WTC11 (cell line): ENCODE data around the gene HDC. TPM values are rescaled to one million over a fixed set of nuclear protein-coding genes. Genes with fewer than 3 reads are reported as not detected.

Experiments used
- ATAC-seq: fragments of 200-7000 bp; cut with Tn5 transposase; 2 replicates; pipeline ENCODE4 v1.10.0; 2021; ENCODE audit warnings: mild to moderate bottlenecking, moderate library complexity
- CTCF ChIA-PET: fragments of 300-600 bp; sonication (Branson Sonifier 250); formaldehyde crosslinking; loops from one replicate; lab custom pipeline; 2021; ENCODE audit warnings: antibody characterized with exemption; lab: Charles Lee
- POLR2A ChIA-PET: fragments of 350-600 bp; sonication (Branson Sonifier 250); formaldehyde crosslinking; loops from one replicate; lab custom pipeline; 2021; ENCODE audit warnings: antibody characterized with exemption; lab: Charles Lee
- DNase-seq: peaks from one replicate; pipeline ENCODE4 v3.0.0; 2021; ENCODE audit warnings: low spot score
- H3K27ac Mint-ChIP-seq: 2 replicates; pipeline ENCODE4 v1.8.0; 2021; ENCODE audit warnings: mixed read lengths
- H3K27me3 Mint-ChIP-seq: 2 replicates; pipeline ENCODE4 v1.8.0; 2021; ENCODE audit warnings: low read depth, mild to moderate bottlenecking, moderate library complexity, mixed read lengths
- H3K36me3 Mint-ChIP-seq: 2 replicates; pipeline ENCODE4 v1.8.0; 2021; ENCODE audit warnings: mixed read lengths
- H3K4me1 Mint-ChIP-seq: 2 replicates; pipeline ENCODE4 v1.8.0; 2022; ENCODE audit warnings: mixed read lengths
- H3K4me3 Mint-ChIP-seq: 2 replicates; pipeline ENCODE4 v1.8.0; 2021; ENCODE audit warnings: mild to moderate bottlenecking, moderate library complexity, mixed read lengths
- H3K9me3 Mint-ChIP-seq: 2 replicates; pipeline ENCODE4 v1.8.0; 2021; ENCODE audit warnings: mixed read lengths
- ATF2 ChIP-seq: sonication (generic); formaldehyde crosslinking; IDR thresholded peaks from 2 replicates; pipeline ENCODE4 v1.8.1; 2022; ENCODE audit warnings: low read depth, missing genetic modification reagents, borderline replicate concordance
- CREB1 ChIP-seq: sonication (generic); formaldehyde crosslinking; IDR thresholded peaks from 2 replicates; pipeline ENCODE4 v1.8.0; 2023; ENCODE audit warnings: mild to moderate bottlenecking, missing genetic modification reagents
- FOXJ3 ChIP-seq: sonication (generic); formaldehyde crosslinking; IDR thresholded peaks from 2 replicates; pipeline ENCODE4 v1.9.0; 2021; ENCODE audit warnings: missing genetic modification reagents, mild to moderate bottlenecking, borderline replicate concordance
- FOXP1 ChIP-seq: sonication (generic); formaldehyde crosslinking; IDR thresholded peaks from 2 replicates; pipeline ENCODE4 v1.8.0; 2022; ENCODE audit warnings: missing genetic modification reagents, mild to moderate bottlenecking, moderate library complexity, borderline replicate concordance
- GRHL2 ChIP-seq: fragments of 250-450 bp; sonication (Bioruptor Pico); IDR thresholded peaks from 2 replicates; pipeline ENCODE4 v1.8.0; 2022; ENCODE audit warnings: mild to moderate bottlenecking, moderate library complexity; ENCODE audit not compliant: insufficient replicate concordance, severe bottlenecking
- GTF2I ChIP-seq: fragments of 250-450 bp; sonication (Bioruptor Pico); conservative IDR thresholded peaks from 2 replicates; pipeline ENCODE4 v1.4.0; 2021; ENCODE audit warnings: mild to moderate bottlenecking
- HMGXB4 ChIP-seq: sonication (generic); formaldehyde crosslinking; IDR thresholded peaks from 2 replicates; pipeline ENCODE4 v1.8.1; 2023; ENCODE audit warnings: mild to moderate bottlenecking, moderate library complexity, missing genetic modification reagents
- MAX ChIP-seq: sonication (generic); formaldehyde crosslinking; IDR thresholded peaks from 2 replicates; pipeline ENCODE4 v1.8.0; 2022; ENCODE audit warnings: mild to moderate bottlenecking, missing genetic modification reagents
- MLX ChIP-seq: sonication (generic); formaldehyde crosslinking; IDR thresholded peaks from 2 replicates; pipeline ENCODE4 v1.8.1; 2023; ENCODE audit warnings: mild to moderate bottlenecking, missing genetic modification reagents, moderate library complexity
- MYBL2 ChIP-seq: sonication (generic); formaldehyde crosslinking; IDR thresholded peaks from 2 replicates; pipeline ENCODE4 v1.8.1; 2023; ENCODE audit warnings: mild to moderate bottlenecking, moderate library complexity, missing genetic modification reagents
- NFE2L1 ChIP-seq: sonication (generic); formaldehyde crosslinking; IDR thresholded peaks from 2 replicates; pipeline ENCODE4 v1.8.1; 2023; ENCODE audit warnings: missing genetic modification reagents
- NR2C2 ChIP-seq: sonication (generic); formaldehyde crosslinking; IDR thresholded peaks from 2 replicates; pipeline ENCODE4 v1.8.0; 2022; ENCODE audit warnings: mild to moderate bottlenecking, missing genetic modification reagents
- PRRX2 ChIP-seq: fragments of 250-450 bp; sonication (Bioruptor Pico); IDR thresholded peaks from 2 replicates; pipeline ENCODE4 v1.8.0; 2021; ENCODE audit warnings: mild to moderate bottlenecking
- USF1 ChIP-seq: sonication (generic); formaldehyde crosslinking; IDR thresholded peaks from 2 replicates; pipeline ENCODE4 v1.8.0; 2022; ENCODE audit warnings: mild to moderate bottlenecking, missing genetic modification reagents
- ZBTB21 ChIP-seq: sonication (generic); formaldehyde crosslinking; IDR thresholded peaks from 2 replicates; pipeline ENCODE4 v1.8.1; 2023; ENCODE audit warnings: mild to moderate bottlenecking, missing genetic modification reagents, borderline replicate concordance
- ZNF121 ChIP-seq: sonication (generic); formaldehyde crosslinking; IDR thresholded peaks from 2 replicates; pipeline ENCODE4 v1.8.0; 2023; ENCODE audit warnings: missing genetic modification reagents
- ZNF317 ChIP-seq: sonication (generic); formaldehyde crosslinking; IDR thresholded peaks from 2 replicates; pipeline ENCODE4 v1.8.1; 2023; ENCODE audit warnings: low read depth, mild to moderate bottlenecking, moderate library complexity, missing genetic modification reagents, borderline replicate concordance
- ZNF512 ChIP-seq: sonication (generic); formaldehyde crosslinking; IDR thresholded peaks from 2 replicates; pipeline ENCODE4 v1.8.1; 2022; ENCODE audit warnings: missing genetic modification reagents, borderline replicate concordance
- ZNF671 ChIP-seq: fragments of 250-450 bp; sonication (Bioruptor Pico); IDR thresholded peaks from 2 replicates; pipeline ENCODE4 v1.8.0; 2021; ENCODE audit warnings: mild to moderate bottlenecking
- total RNA-seq: library from RNA; stranded (reverse); gene quantifications from 3 replicates; pipeline ENCODE4 v1.2.3, GENCODE V29; 2021
- TF ChIP-seq, protein P1 (sequence below): fragments of 250-450 bp; sonication (Bioruptor Pico); IDR thresholded peaks from 2 replicates; pipeline ENCODE4 v2.1.2; 2022; ENCODE audit warnings: mild to moderate bottlenecking, moderate library complexity

Gene HDC
- total RNA-seq, 1 experiment from 2014 or later: not detected

GRCh38 chr15:50238255-50238654, 27.3 kb downstream of the HDC start:
- no peak overlapping the region for H3K27ac Mint-ChIP-seq
- H3K36me3 Mint-ChIP-seq: no peaks in the 10 kb centered on the region
- DNase-seq (no peak), ATAC-seq (no peak)
- no peaks in the 10 kb centered on the region for H3K4me1 Mint-ChIP-seq
- ChIA-PET POLR2A (no interaction called here), CTCF (no interaction called here)
- no peaks in the 10 kb centered on the region for H3K9me3 Mint-ChIP-seq
- TF ChIP-seq CREB1 (CRISPR knock-in tag) (no peak), MYBL2 (CRISPR knock-in tag) (no peak), ZNF121 (CRISPR knock-in tag) (no peak), HMGXB4 (CRISPR knock-in tag) (no peak), ZNF671 (CRISPR knock-in tag) (no peak), MLX (CRISPR knock-in tag) (no peak), GRHL2 (no peak), ZNF317 (CRISPR knock-in tag) (no peak), ZBTB21 (CRISPR knock-in tag) (no peak), FOXP1 (CRISPR knock-in tag) (no peak), ATF2 (CRISPR knock-in tag) (no peak), NFE2L1 (CRISPR knock-in tag) (no peak), USF1 (CRISPR knock-in tag) (no peak), NR2C2 (CRISPR knock-in tag) (no peak), FOXJ3 (CRISPR knock-in tag) (no peak), GTF2I (CRISPR knock-in tag) (no peak), ZNF512 (CRISPR knock-in tag) (no peak), PRRX2 (CRISPR knock-in tag) (no peak), MAX (CRISPR knock-in tag) (no peak)
- TF ChIP-seq, protein P1, sequence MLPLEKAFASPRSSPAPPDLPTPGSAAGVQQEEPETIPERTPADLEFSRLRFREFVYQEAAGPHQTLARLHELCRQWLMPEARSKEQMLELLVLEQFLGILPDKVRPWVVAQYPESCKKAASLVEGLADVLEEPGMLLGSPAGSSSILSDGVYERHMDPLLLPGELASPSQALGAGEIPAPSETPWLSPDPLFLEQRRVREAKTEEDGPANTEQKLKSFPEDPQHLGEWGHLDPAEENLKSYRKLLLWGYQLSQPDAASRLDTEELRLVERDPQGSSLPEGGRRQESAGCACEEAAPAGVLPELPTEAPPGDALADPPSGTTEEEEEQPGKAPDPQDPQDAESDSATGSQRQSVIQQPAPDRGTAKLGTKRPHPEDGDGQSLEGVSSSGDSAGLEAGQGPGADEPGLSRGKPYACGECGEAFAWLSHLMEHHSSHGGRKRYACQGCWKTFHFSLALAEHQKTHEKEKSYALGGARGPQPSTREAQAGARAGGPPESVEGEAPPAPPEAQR (CRISPR knock-in tag): no peak
- no peak overlapping the region for H3K4me3 Mint-ChIP-seq
- H3K27me3 Mint-ChIP-seq: no peaks in the 10 kb centered on the region
